Measurements from ENCODE around the gene QPRT.

- TF ChIP-seq CTCF (IDR thresholded peaks at IDR 0.05; ENCODE audit: extremely low read depth in 1 of 2, insufficient read depth in 1 of 2, low read depth in 1 of 2, low read length in 2 of 2) (no peak), POLR2AphosphoS5 (IDR thresholded peaks at IDR 0.05; ENCODE audit: insufficient read depth, low read depth, low read length) (no peak), JUN (IDR thresholded peaks at IDR 0.05; ENCODE audit: borderline replicate concordance, insufficient read depth, insufficient read length, low read depth) (no peak), POLR2A (IDR thresholded peaks at IDR 0.05; ENCODE audit: low read depth, low read length) (no peak), MAX (IDR thresholded peaks at IDR 0.05; ENCODE audit: insufficient read depth, insufficient read length) (no peak), MYC (IDR thresholded peaks at IDR 0.05; ENCODE audit: low read depth, low read length) (no peak), EZH2 (IDR thresholded peaks at IDR 0.05; ENCODE audit: borderline replicate concordance, low read depth, low read length, severe bottlenecking) (no peak), FOS (IDR thresholded peaks at IDR 0.05; ENCODE audit: borderline replicate concordance, insufficient read depth, low read length) (no peak), GATA2 (IDR thresholded peaks at IDR 0.05; ENCODE audit: insufficient read depth, insufficient read length, low read depth, low read length) (no peak)
Observed at GRCh38 chr16:29734786-29735185, 55.8 kb downstream of the QPRT start.

Data from endothelial cell of umbilical vein (primary cell).